GM19099 (cell line): ENCODE measurements around the gene TMEM41A.

Source experiments
- POLR2A ChIP-seq: IDR thresholded peaks from 3 replicates; pipeline ENCODE4 v1.6.1; 2011; ENCODE audit warnings: low read depth; ENCODE audit not compliant: insufficient read length; ENCODE audit errors: extremely low read depth

The TMEM41A gene

DNA sequence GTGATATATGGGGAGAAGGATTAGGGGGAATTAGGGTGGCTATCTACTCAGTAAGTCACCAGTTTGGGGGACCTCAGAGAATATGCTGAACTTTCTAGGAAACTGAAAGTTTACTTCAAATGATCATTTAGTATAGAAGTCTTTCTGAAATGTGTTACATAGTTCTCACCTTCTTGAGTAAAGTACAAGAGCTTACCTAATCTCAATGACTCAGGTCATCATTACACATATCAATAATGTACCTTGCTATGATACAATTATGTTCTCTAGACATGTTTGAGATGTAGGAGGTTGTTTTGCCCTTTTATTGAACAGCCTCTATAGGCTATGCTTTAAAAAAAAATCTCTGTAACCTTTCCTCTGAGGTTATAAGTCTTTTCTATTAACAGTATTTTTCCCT, 50.7 kb downstream of the TMEM41A start:
- no peak for TF ChIP-seq POLR2A

DNA sequence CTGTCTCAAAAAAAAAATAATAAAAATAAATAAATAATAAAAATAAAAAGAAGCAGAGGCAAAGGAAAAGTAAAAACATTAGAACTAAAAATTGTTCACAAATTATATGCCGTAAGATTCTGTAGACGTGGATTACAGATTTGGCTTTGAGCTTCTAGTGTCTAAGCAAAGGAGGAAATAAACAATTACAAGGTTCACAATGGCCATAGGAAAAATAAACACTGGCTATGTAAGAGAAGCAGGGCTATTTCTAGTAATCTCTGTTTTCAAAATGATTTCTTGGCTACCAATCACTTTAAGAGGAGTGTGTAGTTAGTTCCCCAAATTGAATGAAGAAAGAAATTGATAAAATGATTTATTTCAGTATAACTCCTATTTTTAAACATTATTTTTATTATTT, 54.5 kb downstream of the TMEM41A start:
- no peak for TF ChIP-seq POLR2A

DNA sequence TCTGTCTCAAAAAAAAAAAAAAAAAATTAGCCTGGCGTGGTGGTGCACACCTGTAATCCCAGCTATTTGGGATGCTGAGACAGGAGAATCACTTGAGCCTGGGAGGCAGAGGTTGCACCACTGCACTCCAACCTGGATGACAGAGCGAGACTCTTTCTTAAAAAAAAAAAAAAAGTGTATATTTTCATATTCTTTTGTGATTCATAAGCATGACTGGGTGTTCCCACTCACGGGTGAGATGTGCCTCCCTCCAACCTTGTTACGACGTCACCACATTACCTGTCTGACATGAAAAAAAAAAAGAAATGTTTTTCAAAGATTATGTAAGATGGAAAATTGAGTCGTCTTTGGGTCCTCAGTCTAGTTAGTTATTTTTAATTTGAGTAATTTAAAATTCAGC, 56.8 kb downstream of the TMEM41A start:
- no peak for TF ChIP-seq POLR2A

DNA sequence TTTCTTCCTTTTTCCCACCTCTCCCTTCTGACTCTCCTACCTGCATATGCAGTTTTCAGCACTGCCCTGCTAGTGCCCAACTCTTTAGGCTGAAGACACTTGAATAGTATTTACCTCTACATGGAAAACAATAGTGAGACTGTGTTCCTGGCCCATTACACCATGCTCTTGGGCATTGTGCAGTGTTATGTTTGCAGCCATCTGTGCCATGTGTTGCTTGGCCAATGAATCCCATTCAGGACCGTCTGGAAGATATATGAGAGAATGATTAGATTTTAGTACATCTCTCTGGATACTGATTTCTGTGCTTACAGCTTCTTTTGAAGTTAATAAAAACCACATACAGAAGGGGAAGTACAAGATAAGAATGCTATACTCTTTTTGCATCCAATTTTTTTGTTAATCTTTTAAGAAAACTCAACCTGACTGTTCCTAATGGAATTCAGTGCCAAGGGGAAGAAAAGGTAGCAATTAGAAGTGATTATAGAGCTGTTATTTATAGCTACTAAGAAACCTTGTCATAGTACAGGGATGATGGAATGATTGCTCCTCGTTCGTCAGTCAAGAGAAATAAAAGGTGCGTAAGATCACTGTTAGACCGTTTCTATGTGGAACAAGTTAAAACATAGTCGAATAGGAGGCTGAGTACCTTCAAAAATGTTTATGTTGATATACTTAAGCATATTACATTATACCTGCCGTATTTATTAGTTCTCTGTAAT, 58.9 kb downstream of the TMEM41A start:
- no peak for TF ChIP-seq POLR2A
